HAP-1 (cell line): Measurements from ENCODE around the gene FGF21.

ENCODE experiments used
- DNase-seq, 2 experiments: peaks; one replicate each; pipeline ENCODE4 v3.0.0-alpha.2; 2016 to 2020; ENCODE audit warnings: low spot score in 2 of 2
- H3K27me3 ChIP-seq: fragments of 250-450 bp; sonication (Bioruptor Pico); 2 replicates; pipeline ENCODE4 v1.5.1; 2020; ENCODE audit warnings: low read depth, mild to moderate bottlenecking, moderate library complexity
- H3K36me3 ChIP-seq: fragments of 250-450 bp; sonication (Bioruptor Pico); replicated peaks from 2 replicates; pipeline ENCODE4 v1.5.1; 2020; ENCODE audit warnings: mild to moderate bottlenecking
- H3K4me1 ChIP-seq: fragments of 250-450 bp; sonication (Bioruptor Pico); 2 replicates; pipeline ENCODE4 v1.5.1; 2020; ENCODE audit warnings: mild to moderate bottlenecking
- H3K4me3 ChIP-seq: fragments of 250-450 bp; sonication (Bioruptor Pico); 2 replicates; pipeline ENCODE4 v1.5.1; 2020; ENCODE audit warnings: mild to moderate bottlenecking, moderate library complexity
- H3K9me3 ChIP-seq: fragments of 250-450 bp; sonication (Bioruptor Pico); 2 replicates; pipeline ENCODE4 v1.5.1; 2020; ENCODE audit warnings: mild to moderate bottlenecking, moderate library complexity
- in situ Hi-C: fragments of 300-500 bp; cut with MboI; formaldehyde crosslinking; loops from 3 replicates; pipeline ENCODE4 v1.14.3; 2020; ENCODE audit warnings: low sequenced_read_pairs, inconsistent platforms, mixed read lengths

Gene FGF21

GRCh38 chr19:48796298-48797083 is 41.2 kb downstream of the FGF21 start:
- DNase-seq = no peak
- Histone ChIP-seq H3K27me3 (no peaks in the 10 kb centered on the region), H3K4me3 (no peak overlapping the region), H3K36me3 (peaks cover 14% of the 10 kb centered on the region), H3K4me1 (no peaks in the 10 kb centered on the region), H3K9me3 (no peaks in the 10 kb centered on the region)
- in situ Hi-C loops = no loop called here

DNA sequence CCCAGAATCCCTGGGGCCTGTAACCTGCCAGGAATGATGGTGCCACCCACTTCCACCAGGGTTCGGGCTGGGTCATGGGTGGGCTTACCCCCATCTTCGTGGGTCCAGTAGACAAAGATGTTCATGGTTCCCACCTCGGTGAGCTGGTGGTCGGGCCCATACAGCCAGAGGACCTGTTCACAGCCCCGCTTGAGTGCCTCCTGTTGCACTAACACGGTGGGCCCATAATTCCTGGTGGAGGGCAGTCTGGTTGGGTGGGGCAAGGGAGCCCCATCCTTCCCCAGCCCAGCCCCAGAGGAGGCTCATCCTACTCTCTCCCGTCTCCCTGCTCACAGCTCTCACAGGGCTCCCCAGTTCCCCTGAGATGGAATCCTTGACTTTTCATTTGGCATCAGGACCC is 41.8 kb downstream of the FGF21 start:
- Histone ChIP-seq H3K9me3 (no peaks in the 10 kb centered on the region), H3K36me3 (peaks cover 14% of the 10 kb centered on the region), H3K4me3 (no peak overlapping the region), H3K27me3 (no peaks in the 10 kb centered on the region), H3K4me1 (no peaks in the 10 kb centered on the region)
- in situ Hi-C loops = no loop called here
- DNase-seq = no peak

- H3K27me3 ChIP-seq = no peaks in the 10 kb centered on the region
- no peak for DNase-seq
- no peaks in the 10 kb centered on the region for H3K9me3 ChIP-seq
- H3K4me3 ChIP-seq = no peak overlapping the region
- in situ Hi-C loops = no loop called here
- H3K4me1 ChIP-seq = no peaks in the 10 kb centered on the region
- H3K36me3 ChIP-seq = peaks cover 14% of the 10 kb centered on the region
These were observed 43.6 kb downstream of the FGF21 start for GRCh38 chr19:48798937-48799336.

GRCh38 chr19:48799358-48800300 is 44.3 kb downstream of the FGF21 start:
- Histone ChIP-seq H3K9me3 (no peaks in the 10 kb centered on the region), H3K27me3 (no peaks in the 10 kb centered on the region), H3K4me3 (no peak overlapping the region), H3K36me3 (peaks cover 11% of the 10 kb centered on the region), H3K4me1 (no peaks in the 10 kb centered on the region)
- DNase-seq = no peak
- in situ Hi-C loops = no loop called here

GRCh38 chr19:48802623-48803022 is 47.3 kb downstream of the FGF21 start:
- in situ Hi-C loops = no loop called here
- no peak for DNase-seq
- Histone ChIP-seq H3K27me3 (no peaks in the 10 kb centered on the region), H3K4me1 (no peaks in the 10 kb centered on the region), H3K9me3 (no peaks in the 10 kb centered on the region), H3K4me3 (no peak overlapping the region), H3K36me3 (peaks cover 12% of the 10 kb centered on the region)

GRCh38 chr19:48804496-48804895 is 49.2 kb downstream of the FGF21 start:
- DNase-seq = no peak
- in situ Hi-C loops = no loop called here

DNA sequence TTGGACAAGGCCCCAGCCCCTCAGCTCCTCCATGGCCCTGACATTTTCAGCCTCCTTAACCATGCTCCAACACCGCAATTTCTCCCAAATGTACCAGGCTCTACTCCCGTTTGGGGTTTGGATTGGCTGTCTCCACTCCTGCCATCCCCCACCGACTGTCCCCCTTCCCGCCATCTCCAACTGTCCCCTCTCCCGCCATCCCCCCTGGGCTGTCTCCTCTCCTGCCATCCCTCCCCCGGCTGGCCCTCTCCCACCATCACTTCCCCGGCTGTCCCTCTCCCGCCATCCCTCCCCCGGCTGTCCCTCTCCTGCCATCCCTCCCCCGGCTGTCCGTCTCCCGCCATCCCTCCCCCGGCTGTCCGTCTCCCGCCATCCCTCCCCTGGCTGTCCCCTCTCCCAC is 50.1 kb downstream of the FGF21 start:
- Histone ChIP-seq H3K4me1 (no peaks in the 10 kb centered on the region; the same call in 1 of the 2 replicates), H3K9me3 (no peaks in the 10 kb centered on the region; the same call in 1 of the 2 replicates), H3K27me3 (no peaks in the 10 kb centered on the region), H3K36me3 (peaks cover 12% of the 10 kb centered on the region), H3K4me3 (no peak overlapping the region)
- in situ Hi-C loops = no loop called here
- DNase-seq = no peak

More at GRCh38 chr19:48804496-48804895, 49.2 kb downstream of the FGF21 start:
- peaks cover 12% of the 10 kb centered on the region for H3K36me3 ChIP-seq
- no peaks in the 10 kb centered on the region for H3K27me3 ChIP-seq
- H3K4me1 ChIP-seq = no peaks in the 10 kb centered on the region; the same call in 1 of the 2 replicates
- H3K4me3 ChIP-seq = no peak overlapping the region
- H3K9me3 ChIP-seq = no peaks in the 10 kb centered on the region; the same call in 1 of the 2 replicates

- in situ Hi-C loops = no loop called here
These were observed 51.1 kb downstream of the FGF21 start for GRCh38 chr19:48806518-48806817.

DNA sequence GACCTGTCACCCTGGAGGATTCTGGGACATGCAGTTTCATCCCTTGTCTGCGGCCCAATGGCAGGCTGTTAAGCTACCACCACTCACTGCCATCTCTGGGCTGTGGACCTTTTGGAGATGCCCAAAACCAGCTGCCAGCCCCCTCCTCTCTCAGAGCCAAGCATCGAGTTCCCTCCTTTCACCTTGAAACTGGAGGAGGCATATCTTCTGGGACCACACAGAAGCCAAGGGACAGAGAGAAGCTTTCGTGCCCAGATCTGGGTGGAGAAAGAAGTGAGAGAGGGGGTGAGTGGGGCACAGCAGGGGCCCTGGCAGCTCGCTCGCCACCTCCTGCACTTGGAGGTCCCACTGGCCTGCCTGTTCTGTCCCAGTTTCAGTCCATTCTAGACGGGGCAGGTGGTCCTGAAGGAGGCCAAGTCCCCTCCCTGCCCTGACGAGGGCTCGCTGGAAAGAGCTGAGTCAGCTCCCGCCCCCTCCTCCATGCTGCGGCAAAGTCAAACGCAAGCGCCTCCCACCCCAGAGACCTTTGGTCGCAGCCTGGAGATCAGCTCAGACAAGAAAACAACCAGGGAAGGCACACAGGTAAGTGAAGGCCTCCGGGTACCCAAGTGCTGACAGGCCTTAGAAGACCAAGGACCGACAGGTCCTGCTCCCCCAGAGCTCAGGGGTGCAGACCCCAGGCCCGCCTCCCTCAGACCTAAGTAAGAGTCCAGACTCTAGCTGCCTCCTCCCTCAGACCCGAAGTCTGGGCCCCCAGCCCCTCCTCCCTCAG is 51.7 kb downstream of the FGF21 start:
- peak in 1 of 2 experiments; percentile 64 for DNase-seq
- H3K4me1 ChIP-seq = peaks cover 7% of the 10 kb centered on the region
- H3K36me3 ChIP-seq = peaks cover 12% of the 10 kb centered on the region
- in situ Hi-C loops = no loop called here
- no peak overlapping the region for H3K4me3 ChIP-seq
- H3K9me3 ChIP-seq = no peaks in the 10 kb centered on the region; the same call in 1 of the 2 replicates
- H3K27me3 ChIP-seq = no peaks in the 10 kb centered on the region

More at GRCh38 chr19:48806518-48806817, 51.1 kb downstream of the FGF21 start:
- Histone ChIP-seq H3K27me3 (no peaks in the 10 kb centered on the region), H3K4me3 (no peak overlapping the region), H3K4me1 (peaks cover 1% of the 10 kb centered on the region), H3K9me3 (no peaks in the 10 kb centered on the region; the same call in 1 of the 2 replicates), H3K36me3 (peaks cover 12% of the 10 kb centered on the region)
- DNase-seq = peak in 1 of 2 experiments; percentile 34

GRCh38 chr19:48807590-48808308 is 52.4 kb downstream of the FGF21 start:
- Histone ChIP-seq H3K9me3 (no peaks in the 10 kb centered on the region; the same call in 1 of the 2 replicates), H3K4me1 (peaks cover 14% of the 10 kb centered on the region), H3K36me3 (peaks cover 12% of the 10 kb centered on the region), H3K4me3 (no peak overlapping the region), H3K27me3 (no peaks in the 10 kb centered on the region)
- in situ Hi-C loops = no loop called here
- no peak for DNase-seq
